ENCODE measurements around the gene MAPRE2. TPM values are rescaled to one million over a fixed set of nuclear protein-coding genes. Genes with fewer than 3 reads are reported as not detected.

Gene MAPRE2
- polyA plus RNA-seq, 1 donor from 2014 or later, result 58.9 TPM

- Histone ChIP-seq H3K4me3 (ENCODE audit: low read length) (no peak overlapping the region), H3K9ac (ENCODE audit: low read length) (no peak overlapping the region), H3K4me2 (ENCODE audit: low read length) (no peak overlapping the region), H3K36me3 (ENCODE audit: insufficient read depth, low read length) (peaks cover 3% of the 10 kb centered on the region), H3K9me3 (ENCODE audit: low read length) (no peaks in the 10 kb centered on the region), H3F3A (ENCODE audit: insufficient read depth, low read length, poor library complexity, severe bottlenecking) (peaks cover 4% of the 10 kb centered on the region), H3K27me3 (ENCODE audit: insufficient read depth, low read depth, low read length) (no peaks in the 10 kb centered on the region), H3K27ac (ENCODE audit: low read length) (no peak overlapping the region), H3K79me2 (replicated peaks; ENCODE audit: insufficient read depth, low read length) (no peaks in the 10 kb centered on the region), H4K20me1 (ENCODE audit: insufficient read depth) (no peaks in the 10 kb centered on the region), H2AFZ (ENCODE audit: low read depth, low read length) (no peak overlapping the region), H3K9me2 (ENCODE audit: insufficient read depth, low read length) (no peaks in the 10 kb centered on the region)
- no peak for TF ChIP-seq POLR2AphosphoS5 (IDR thresholded peaks at IDR 0.05)
- no peak for TF ChIP-seq REST (IDR thresholded peaks at IDR 0.05; ENCODE audit: borderline replicate concordance)
- no peak for TF ChIP-seq EZH2 (IDR thresholded peaks at IDR 0.05; ENCODE audit: borderline replicate concordance, insufficient read depth, low read length, poor library complexity, severe bottlenecking)
- TF ChIP-seq SMC3 (conservative IDR thresholded peaks at IDR 0.05; ENCODE audit: poor library complexity), result no peak
- no peak for TF ChIP-seq TAF1 (IDR thresholded peaks at IDR 0.05; ENCODE audit: low read depth)
- TF ChIP-seq CTCF (IDR thresholded peaks at IDR 0.05; ENCODE audit: poor library complexity, severe bottlenecking), result no peak
Measured at GRCh38 chr18:35096677-35097011, 55.4 kb downstream of the MAPRE2 start.

GRCh38 chr18:35097195-35097594, 56.0 kb downstream of the MAPRE2 start:
- TF ChIP-seq SMC3 (conservative IDR thresholded peaks at IDR 0.05; ENCODE audit: poor library complexity), result no peak
- H3K27ac ChIP-seq (ENCODE audit: low read length), result no peak overlapping the region

GRCh38 chr18:35097763-35098162, 56.5 kb downstream of the MAPRE2 start:
- Histone ChIP-seq H3K27me3 (ENCODE audit: insufficient read depth, low read depth, low read length) (no peaks in the 10 kb centered on the region), H2AFZ (ENCODE audit: low read depth, low read length) (no peak overlapping the region), H3K4me3 (ENCODE audit: low read length) (no peak overlapping the region), H3F3A (ENCODE audit: insufficient read depth, low read length, poor library complexity, severe bottlenecking) (peaks cover 4% of the 10 kb centered on the region), H3K36me3 (ENCODE audit: insufficient read depth, low read length) (no peaks in the 10 kb centered on the region), H3K9ac (ENCODE audit: low read length) (no peak overlapping the region), H3K4me2 (ENCODE audit: low read length) (no peak overlapping the region), H3K9me3 (ENCODE audit: low read length) (no peaks in the 10 kb centered on the region), H3K79me2 (replicated peaks; ENCODE audit: insufficient read depth, low read length) (no peaks in the 10 kb centered on the region), H3K9me2 (ENCODE audit: insufficient read depth, low read length) (no peaks in the 10 kb centered on the region), H4K20me1 (ENCODE audit: insufficient read depth) (no peaks in the 10 kb centered on the region), H3K27ac (ENCODE audit: low read length) (no peak overlapping the region)
- TF ChIP-seq POLR2AphosphoS5 (IDR thresholded peaks at IDR 0.05) (no peak), EP300 (conservative IDR thresholded peaks at IDR 0.05; ENCODE audit: poor library complexity, severe bottlenecking) (no peak), EZH2 (IDR thresholded peaks at IDR 0.05; ENCODE audit: borderline replicate concordance, insufficient read depth, low read length, poor library complexity, severe bottlenecking) (no peak), SMC3 (conservative IDR thresholded peaks at IDR 0.05; ENCODE audit: poor library complexity) (no peak), TAF1 (IDR thresholded peaks at IDR 0.05; ENCODE audit: low read depth) (no peak), REST (IDR thresholded peaks at IDR 0.05; ENCODE audit: borderline replicate concordance) (no peak), MXI1 (conservative IDR thresholded peaks at IDR 0.05; ENCODE audit: poor library complexity, severe bottlenecking) (no peak), CTCF (IDR thresholded peaks at IDR 0.05; ENCODE audit: poor library complexity, severe bottlenecking) (no peak), RAD21 (conservative IDR thresholded peaks at IDR 0.05) (no peak)

More at GRCh38 chr18:35097195-35097594, 56.0 kb downstream of the MAPRE2 start:
- H3K79me2 ChIP-seq (replicated peaks; ENCODE audit: insufficient read depth, low read length), result no peaks in the 10 kb centered on the region
- H3K9me2 ChIP-seq (ENCODE audit: insufficient read depth, low read length), result no peaks in the 10 kb centered on the region
- no peaks in the 10 kb centered on the region for H3K36me3 ChIP-seq (ENCODE audit: insufficient read depth, low read length)
- no peak overlapping the region for H2AFZ ChIP-seq (ENCODE audit: low read depth, low read length)
- no peak overlapping the region for H3K4me3 ChIP-seq (ENCODE audit: low read length)
- no peak overlapping the region for H3K9ac ChIP-seq (ENCODE audit: low read length)
- no peaks in the 10 kb centered on the region for H3K27me3 ChIP-seq (ENCODE audit: insufficient read depth, low read depth, low read length)
- H3K9me3 ChIP-seq (ENCODE audit: low read length), result no peaks in the 10 kb centered on the region
- no peak overlapping the region for H3K4me2 ChIP-seq (ENCODE audit: low read length)
- H3F3A ChIP-seq (ENCODE audit: insufficient read depth, low read length, poor library complexity, severe bottlenecking), result peaks cover 4% of the 10 kb centered on the region
- H4K20me1 ChIP-seq (ENCODE audit: insufficient read depth), result no peaks in the 10 kb centered on the region
